NCI-H2081 (cell line): ENCODE data around the gene SPATA3.

Experiments
- DNase-seq, 2 experiments: peaks; one replicate each; lab custom pipeline; 2025; lab: John Stamatoyannopoulos, UW

SPATA3 gene

GRCh38 chr2:230968921-230969658 lies 26.8 kb upstream of the SPATA3 start:
- DNase-seq, result no peak

DNA sequence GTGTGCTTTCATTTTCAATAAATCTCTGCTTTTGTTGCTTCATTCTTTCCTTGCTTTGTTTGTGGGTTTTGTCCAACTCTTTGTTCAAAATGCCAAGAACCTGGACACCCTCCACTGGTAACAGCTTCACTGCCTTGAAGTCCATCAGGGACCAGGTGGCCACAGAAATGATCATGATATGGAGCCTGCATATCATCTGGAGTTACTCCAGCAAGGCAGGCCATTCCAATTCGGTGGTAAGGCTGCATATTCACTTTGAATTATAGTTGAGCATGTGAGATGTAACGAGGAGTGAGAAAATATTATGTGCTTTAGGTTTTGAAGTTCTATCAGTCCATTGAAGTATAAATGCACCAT lies 26.3 kb upstream of the SPATA3 start:
- no peak for DNase-seq

GRCh38 chr2:230972046-230972445 lies 23.9 kb upstream of the SPATA3 start:
- DNase-seq, result no peak

DNA sequence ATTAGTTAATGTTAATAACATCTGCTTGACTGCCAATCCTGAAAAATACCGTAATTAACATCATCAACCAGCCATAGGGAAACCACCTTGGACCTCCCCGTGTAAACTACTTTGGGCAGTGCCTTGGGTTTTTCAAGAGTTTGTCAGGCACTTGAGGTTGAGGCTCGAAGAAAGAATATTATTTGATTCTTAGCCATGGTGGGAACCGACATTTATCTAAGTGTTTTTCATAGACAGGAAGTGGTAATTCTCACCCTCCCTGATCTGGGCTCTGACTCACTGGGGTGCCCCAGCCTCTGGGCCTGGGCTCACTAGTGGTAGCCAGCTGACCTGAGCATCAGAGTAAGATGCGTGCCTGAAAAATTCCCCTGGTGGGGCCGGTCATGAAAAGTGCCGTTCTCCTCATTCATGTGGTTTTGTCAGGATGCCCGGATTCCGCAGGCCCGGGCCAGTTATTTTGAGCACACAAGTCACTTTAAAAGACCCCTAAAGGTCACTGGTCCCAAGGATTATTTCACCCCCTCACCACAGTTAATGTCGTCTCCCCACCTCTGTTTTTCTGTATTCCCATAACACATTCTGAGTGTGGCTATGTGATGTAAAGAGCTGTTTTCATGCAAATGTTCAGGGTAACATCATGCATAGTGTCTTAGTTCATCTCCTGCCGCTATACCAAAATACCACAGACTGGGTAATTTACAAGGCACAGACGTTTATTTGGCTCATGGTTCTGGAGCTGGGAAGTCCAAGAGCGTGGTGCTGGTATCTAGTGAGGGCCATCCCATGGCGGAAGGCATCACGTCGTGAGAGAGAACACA lies 21.6 kb upstream of the SPATA3 start:
- DNase-seq, result no peak

DNA sequence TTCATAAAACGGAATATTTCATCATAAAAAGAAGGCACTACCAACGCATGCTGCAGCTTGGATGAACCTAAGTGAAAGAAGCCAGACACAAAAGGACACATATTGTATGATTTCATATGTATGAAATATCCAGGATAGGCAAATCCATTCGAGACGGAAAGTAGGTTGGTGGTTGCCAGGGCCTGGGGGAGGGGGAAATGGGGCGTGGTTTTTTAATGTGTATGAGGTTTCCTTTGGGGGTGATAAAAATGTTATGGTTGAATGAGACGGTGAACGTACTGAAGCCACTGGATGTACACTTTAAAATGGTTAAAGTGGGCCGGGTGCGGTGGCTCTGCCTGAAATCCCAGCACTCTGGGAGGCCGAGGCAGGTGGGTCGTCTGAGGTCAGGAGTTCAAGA lies 20.0 kb upstream of the SPATA3 start:
- DNase-seq, result no peak

GRCh38 chr2:230976671-230977171 lies 19.2 kb upstream of the SPATA3 start:
- DNase-seq, result no peak

DNA sequence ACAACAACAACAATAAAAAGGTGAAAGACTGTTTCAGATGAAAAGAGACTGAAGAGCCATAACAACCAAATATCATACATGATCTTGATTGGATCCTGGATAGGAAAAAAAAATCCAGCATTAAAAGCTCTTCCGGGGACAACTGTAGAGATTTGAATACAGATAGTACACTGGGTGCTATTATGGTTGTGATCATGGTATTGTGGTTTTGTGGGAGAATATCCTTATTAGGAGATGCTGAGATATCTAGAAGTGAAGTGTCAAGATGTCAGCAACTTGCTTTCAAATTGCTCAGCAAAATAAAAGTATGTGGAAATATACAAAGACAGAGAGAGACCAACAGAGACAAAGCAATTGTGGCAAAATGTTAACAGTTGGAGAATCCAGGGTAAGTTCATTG lies 15.5 kb upstream of the SPATA3 start:
- no peak for DNase-seq

DNA sequence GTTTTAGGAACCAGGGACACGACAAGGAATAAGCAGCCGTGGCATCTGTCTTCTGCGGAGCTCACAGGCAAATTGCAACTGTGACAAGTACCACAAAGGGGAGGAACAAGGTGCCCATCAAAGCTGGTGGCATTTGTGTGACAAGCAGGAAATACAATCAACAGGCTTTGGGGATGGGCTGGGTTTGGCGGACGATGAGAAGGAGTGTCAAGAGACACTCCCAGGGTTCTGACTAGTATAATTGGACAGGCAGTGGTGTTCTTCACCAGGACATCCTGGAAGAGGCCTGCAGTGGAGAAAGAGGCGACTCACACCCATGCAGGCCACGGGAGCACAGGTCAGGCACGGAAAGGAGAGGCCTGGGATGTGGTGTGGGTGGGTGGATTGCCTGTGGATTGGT lies 14.2 kb upstream of the SPATA3 start:
- no peak for DNase-seq

GRCh38 chr2:230982126-230982525 lies 13.8 kb upstream of the SPATA3 start:
- DNase-seq, result no peak

DNA sequence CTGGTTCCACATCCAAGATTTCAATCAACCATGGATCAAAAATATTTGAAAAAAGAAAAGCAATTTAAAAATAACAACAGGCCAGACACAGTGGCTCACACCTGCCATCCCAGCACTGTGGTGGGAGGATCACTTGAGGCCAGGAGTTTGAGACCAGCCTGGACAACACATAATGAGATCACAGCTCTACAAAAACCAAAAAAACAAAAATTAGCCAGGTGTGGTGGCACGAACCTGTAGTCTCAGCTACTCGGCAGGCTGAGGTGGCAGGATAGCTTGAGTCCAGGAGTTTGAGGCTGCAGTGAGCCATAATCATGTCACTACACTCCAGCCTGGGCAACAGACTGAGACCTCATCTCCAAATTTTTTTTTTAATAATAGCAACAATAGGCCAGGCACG lies 13.4 kb upstream of the SPATA3 start:
- no peak for DNase-seq

GRCh38 chr2:230983566-230983965 lies 12.4 kb upstream of the SPATA3 start:
- no peak for DNase-seq

- no peak for DNase-seq
Measured at GRCh38 chr2:230984393-230985220, 11.3 kb upstream of the SPATA3 start.

- DNase-seq, result no peak
Measured at GRCh38 chr2:230985519-230986231, 10.2 kb upstream of the SPATA3 start.

DNA sequence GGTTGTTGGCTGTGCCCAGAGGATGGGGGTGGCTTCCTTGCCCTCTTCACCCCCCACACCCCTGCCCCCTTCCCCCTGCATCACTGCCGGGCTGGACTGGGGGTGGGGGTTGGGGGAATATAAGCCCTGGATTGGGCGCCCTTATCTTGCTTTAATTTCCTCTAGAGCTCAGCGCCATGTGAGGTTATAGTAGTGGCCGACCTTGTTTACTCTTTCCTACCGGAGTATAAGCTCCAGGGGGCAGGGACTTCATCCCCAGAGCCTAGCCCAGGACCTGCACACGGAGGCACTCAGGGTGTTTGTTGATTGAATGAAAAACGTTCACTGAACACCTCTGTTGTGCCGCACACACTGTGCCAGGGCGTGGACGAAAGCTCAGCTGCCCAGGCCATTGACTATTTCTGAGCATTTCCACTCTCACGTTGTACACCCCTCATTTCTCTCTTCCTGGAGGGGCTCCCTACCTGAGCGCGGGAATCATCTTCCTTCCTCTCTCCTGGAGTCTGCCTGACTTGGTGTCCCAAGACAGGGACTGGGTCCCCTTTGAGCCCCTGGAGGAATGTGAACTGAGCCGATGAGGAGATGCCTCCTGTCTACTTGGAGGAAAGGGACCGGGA lies 9.3 kb upstream of the SPATA3 start:
- DNase-seq, result no peak

DNA sequence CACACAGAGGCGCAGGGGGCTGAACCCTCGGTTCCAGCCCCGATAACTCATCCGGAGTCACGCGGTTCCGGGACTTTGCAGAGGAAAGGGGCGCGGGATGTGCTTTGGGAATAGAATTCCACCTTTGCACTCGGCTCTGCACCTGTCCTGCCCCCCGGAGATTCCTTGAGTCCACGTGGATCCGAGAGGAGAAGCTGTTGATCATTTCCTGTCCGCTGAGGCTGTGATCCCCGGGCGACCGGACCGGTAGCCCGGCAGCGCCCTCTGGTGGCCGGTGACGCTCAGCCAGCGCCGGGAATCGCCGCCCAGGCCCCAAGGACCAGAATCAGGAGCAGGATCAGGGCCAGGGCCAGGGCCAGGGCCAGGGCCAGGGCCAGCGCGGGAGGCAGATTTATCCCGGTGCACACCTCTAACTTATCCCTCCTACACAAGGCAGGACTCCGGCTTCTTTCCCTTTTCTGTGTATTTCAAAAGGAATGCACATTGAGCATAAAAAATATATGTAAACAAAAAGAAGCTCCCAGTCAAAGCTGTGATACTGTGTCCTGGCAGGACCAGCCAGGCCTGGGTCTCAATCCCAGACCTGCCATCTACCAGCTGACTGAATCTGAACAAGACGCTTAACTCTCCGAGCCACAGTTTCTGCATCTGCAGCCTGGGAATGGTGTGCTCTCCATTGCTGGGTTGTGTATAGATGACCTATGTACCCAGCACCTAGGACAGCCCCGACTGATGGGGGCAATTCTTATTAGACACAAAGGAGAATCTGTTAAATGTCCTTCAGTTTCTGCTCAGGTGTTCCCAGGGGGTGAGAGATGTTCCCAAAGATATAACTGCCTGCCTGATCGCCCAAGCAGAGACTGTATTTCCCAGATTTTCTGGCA lies 8.5 kb upstream of the SPATA3 start:
- DNase-seq, result peak; percentile 77 to 80

DNA sequence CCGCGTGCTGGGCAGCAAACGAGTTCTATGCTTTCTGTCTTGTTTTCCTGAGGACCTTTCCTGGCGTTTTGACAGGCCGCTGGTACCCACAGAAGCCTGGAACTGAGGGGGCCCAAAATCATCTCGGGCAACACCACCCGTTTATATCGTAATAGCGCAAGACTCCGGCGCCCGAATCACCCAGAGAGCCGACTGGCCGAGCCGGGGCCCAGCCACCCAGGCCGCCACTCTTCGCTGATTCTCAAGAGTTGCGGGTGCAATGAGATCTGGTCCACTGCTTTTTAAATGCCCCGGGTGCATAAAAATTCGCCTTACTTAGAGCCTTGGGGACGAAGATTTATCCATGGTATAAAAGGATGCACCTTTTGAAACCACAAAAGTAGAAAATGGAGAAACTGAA lies 6.2 kb upstream of the SPATA3 start:
- DNase-seq, result no peak

DNA sequence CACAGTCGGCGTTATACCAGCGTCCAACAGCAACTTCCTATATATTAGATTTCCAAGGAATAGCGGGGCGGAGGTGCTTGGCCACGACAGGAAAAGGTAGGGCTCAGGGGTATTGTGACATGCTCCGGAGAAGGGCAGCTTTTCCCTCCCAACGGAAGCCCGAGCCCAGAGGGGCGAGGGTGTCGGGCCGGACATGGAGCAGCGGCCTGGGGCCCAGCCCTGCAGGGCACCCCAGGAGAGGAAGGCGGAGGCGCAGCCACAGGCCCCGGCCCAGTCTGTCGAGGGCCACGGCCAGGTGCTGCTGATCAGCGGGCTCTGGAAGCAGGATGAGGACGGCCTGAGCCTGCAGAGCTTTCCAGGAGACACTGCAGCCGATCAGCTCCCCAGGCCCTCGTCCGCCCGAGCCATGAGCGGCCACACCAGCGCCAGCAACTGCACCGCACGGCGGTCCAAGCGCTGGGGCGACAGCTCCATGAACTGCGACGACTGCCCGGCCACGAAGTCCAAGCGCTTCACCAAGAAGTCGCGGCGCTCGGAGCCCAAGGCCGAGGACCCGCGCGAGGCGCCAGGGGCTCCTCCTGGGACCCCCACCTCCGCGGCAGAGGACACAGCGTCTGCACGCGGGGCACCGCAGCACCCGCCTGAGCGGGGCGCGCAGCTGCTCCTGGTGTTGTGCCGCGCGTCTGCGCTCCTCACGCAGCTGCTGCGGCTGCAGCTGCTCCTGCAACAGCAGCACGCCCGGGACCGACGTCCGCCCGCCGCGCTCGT lies 5.6 kb upstream of the SPATA3 start:
- DNase-seq, result no peak

GRCh38 chr2:230990899-230991150 lies 5.1 kb upstream of the SPATA3 start:
- DNase-seq, result no peak

- no peak for DNase-seq
Measured at GRCh38 chr2:230991598-230991997, 4.3 kb upstream of the SPATA3 start.

- no peak for DNase-seq
Measured at GRCh38 chr2:230996661-230997060, 740 bp downstream of the SPATA3 start.
